COLO668 (cell line): Measurements from ENCODE around the gene TBCD.

Experiments used
- DNase-seq: peaks from one replicate; lab custom pipeline; 2025; ENCODE audit not compliant: unreplicated experiment; lab: John Stamatoyannopoulos, UW

TBCD gene

GRCh38 chr17:82918508-82918907 is 166.6 kb downstream of the TBCD start:
- DNase-seq: no peak

- DNase-seq: no peak
Measured at GRCh38 chr17:82920150-82920549, 168.3 kb downstream of the TBCD start.

GRCh38 chr17:82920715-82921114 is 168.8 kb downstream of the TBCD start:
- no peak for DNase-seq

GRCh38 chr17:82921426-82921825 is 169.6 kb downstream of the TBCD start:
- DNase-seq: no peak

- DNase-seq: no peak
Measured at GRCh38 chr17:82922646-82923045, 170.8 kb downstream of the TBCD start.

- DNase-seq: peak; percentile 16
Measured at GRCh38 chr17:82923366-82924113, 171.7 kb downstream of the TBCD start.

GRCh38 chr17:82924214-82924613 is 172.3 kb downstream of the TBCD start:
- no peak for DNase-seq

GRCh38 chr17:82924812-82925211 is 172.9 kb downstream of the TBCD start:
- no peak for DNase-seq

GRCh38 chr17:82925336-82925735 is 173.5 kb downstream of the TBCD start:
- DNase-seq: no peak

GRCh38 chr17:82926081-82926480 is 174.2 kb downstream of the TBCD start:
- DNase-seq: no peak

GRCh38 chr17:82926716-82927115 is 174.9 kb downstream of the TBCD start:
- no peak for DNase-seq

GRCh38 chr17:82927311-82927660 is 175.4 kb downstream of the TBCD start:
- no peak for DNase-seq

- DNase-seq: no peak
Measured at GRCh38 chr17:82927661-82928601, 176.1 kb downstream of the TBCD start.

- DNase-seq: no peak
Measured at GRCh38 chr17:82929011-82929622, 177.3 kb downstream of the TBCD start.

GRCh38 chr17:82929676-82930042 is 177.8 kb downstream of the TBCD start:
- DNase-seq: no peak

- no peak for DNase-seq
Measured at GRCh38 chr17:82930043-82930923, 178.4 kb downstream of the TBCD start.

- no peak for DNase-seq
Measured at GRCh38 chr17:82930924-82931698, 179.2 kb downstream of the TBCD start.

GRCh38 chr17:82931699-82932517 is 180.0 kb downstream of the TBCD start:
- DNase-seq: no peak
